GM21737 (cell line): Measurements from ENCODE around the gene SART3.
"Not testable (repeated sequence)": the region's sequence is repeated elsewhere in the genome, so short reads cannot be mapped to it uniquely, and the experiment has no call there.

Experiments used
- ATAC-seq: cut with Tn5 transposase; IDR thresholded peaks from one replicate; pipeline ENCODE4 v1.9.1; 2021; ENCODE audit warnings: mild to moderate bottlenecking, moderate library complexity; ENCODE audit not compliant: unreplicated experiment

Gene SART3

DNA sequence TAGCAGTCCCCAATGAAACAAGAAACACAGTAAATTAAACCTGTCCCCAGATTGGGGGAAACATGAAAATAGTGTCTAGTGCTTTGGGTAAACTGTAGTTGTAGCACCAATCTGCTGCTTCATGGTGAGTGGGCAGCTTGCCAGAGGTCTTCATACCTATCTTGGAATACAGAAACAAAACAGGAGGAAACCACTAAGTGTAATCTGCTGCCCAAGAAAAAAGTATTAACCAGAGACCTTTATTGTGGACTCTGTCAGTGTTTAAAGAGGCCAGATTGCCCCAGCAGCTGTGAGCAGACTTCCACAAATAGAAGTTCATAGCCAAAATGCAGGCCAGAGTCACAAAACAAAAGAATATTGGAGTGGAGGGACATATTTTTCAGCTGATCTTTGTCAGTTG lies 3.8 kb upstream of the SART3 start:
- ATAC-seq, result no peak

- ATAC-seq, result no peak
Observed at GRCh38 chr12:108563804-108564151, 2.8 kb upstream of the SART3 start.

DNA sequence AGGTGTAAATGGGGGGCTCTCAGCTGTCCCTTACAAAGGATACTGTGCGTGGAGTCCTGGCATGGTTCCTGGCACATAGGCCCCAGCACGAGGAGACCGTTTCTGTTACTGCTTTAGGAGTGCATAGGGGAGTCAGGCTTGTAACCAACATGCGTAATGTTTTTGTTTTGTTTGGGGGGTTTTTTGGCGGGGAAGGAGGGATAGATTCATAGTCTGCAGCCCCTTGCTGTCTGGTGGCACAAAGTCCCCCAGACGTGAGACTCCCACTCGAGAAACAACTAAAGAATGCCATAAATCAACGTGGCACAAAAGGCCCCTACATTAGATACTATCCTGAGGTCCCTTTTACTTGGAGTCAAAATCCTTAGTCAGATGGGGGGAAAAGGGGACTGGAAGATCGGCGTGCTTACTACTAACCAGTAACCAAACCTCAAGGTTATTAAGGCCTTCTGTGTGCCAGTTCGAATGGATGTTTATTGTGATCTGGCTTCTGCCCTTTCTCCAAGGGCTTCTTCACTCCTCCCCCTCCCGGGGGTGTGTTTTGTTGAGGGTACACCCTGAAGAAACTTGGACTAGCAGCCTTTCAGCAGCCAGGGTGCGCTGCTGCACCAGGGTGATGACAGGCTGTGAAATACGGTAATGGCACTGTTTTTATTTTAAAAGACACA lies 2.3 kb upstream of the SART3 start:
- ATAC-seq, result peak; percentile 36

GRCh38 chr12:108562348-108563135 lies 1.6 kb upstream of the SART3 start, which contains the start of gene ISCU:
ISCU (plus strand) TSS chr12:108562596; CDS start chr12:108562623, 27 bp downstream.
- ATAC-seq, result peak; percentile 55

DNA sequence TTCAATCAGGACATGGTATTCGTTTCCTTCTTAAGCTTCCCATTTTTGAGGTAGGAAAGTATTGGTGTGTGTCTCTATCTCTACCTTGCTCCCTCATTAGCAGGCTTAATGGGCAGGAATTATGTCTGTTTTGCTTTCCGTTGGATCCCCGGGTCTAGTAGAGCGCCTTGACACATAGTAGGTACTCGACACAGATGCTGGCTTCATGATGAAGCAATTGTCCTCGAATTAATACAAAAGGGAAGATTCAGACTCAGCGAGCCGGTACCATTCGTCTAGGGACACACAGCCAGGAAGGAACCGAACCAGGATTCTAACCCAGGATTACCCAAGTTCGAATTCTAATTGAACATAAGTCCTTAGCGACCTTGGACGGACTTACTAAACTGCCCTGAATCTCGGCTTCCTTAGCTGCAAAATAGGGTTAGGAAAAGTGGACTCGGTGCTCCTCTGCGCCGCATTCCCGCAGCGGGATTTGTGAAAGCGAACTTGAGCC lies 927 bp upstream of the SART3 start:
- ATAC-seq, result no peak

GRCh38 chr12:108560321-108560721 lies 652 bp downstream of the SART3 start:
- ATAC-seq, result no peak

DNA sequence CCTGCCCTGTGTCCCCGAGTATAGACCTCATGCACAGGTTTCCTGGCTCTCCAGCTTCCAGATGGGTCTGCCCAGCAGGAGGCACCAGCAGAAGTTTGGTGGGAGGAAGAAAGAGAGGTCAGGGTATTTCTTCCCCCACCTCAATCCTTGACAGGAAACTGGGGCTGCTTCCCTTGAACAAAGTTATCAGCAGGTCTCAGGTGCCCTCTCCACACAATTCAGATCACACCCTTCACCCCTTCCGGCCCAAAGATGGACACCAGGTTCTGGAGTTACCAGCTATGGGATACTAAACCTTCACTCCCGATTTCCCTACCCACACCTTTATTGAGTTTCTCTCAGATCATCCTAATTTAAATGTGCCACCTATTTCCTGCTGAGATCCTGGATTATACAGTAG lies 1.2 kb downstream of the SART3 start:
- ATAC-seq, result no peak

GRCh38 chr12:108559007-108559655 lies 1.8 kb downstream of the SART3 start:
- no peak for ATAC-seq

DNA sequence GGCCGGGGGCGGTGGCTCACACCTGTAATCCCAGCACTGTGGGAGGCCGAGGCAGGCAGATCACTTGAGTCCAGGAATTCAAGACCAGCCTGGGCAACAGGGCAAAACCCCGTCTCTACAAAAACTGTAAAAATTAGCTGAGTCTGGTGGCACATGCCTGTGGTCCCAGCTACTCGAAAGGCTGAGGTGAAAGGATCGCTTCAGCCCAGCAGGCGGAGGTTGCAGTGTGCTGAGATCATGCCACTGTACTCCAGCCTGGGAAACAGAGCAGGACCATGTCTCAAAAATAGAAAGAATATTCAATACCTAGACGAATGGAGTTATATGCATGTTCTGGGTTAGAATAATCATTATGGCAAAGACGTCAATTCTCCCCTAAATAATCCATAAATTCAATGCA lies 5.6 kb downstream of the SART3 start:
- ATAC-seq, result not testable (repeated sequence)

DNA sequence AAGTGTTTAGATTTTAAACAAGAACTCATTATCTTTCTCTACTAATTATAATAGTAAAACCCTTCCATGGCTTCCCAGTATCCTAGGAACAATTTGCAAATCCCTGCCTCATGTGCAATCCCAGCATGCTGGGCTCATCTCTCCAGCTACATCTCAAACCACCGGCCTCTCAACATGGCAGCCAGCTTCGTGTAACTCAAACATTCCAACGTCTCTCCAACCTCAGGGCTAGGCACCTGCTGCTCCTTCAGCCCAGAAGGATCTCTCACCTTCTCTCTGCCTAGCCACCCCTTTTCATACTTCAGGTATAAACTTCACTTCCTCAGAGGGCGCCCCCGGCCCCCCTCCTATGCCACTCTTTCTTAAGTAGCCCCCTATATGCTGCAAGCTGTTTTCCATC lies 7.2 kb downstream of the SART3 start:
- ATAC-seq, result no peak

- no peak for ATAC-seq
Observed at GRCh38 chr12:108551535-108551934, 9.4 kb downstream of the SART3 start.

DNA sequence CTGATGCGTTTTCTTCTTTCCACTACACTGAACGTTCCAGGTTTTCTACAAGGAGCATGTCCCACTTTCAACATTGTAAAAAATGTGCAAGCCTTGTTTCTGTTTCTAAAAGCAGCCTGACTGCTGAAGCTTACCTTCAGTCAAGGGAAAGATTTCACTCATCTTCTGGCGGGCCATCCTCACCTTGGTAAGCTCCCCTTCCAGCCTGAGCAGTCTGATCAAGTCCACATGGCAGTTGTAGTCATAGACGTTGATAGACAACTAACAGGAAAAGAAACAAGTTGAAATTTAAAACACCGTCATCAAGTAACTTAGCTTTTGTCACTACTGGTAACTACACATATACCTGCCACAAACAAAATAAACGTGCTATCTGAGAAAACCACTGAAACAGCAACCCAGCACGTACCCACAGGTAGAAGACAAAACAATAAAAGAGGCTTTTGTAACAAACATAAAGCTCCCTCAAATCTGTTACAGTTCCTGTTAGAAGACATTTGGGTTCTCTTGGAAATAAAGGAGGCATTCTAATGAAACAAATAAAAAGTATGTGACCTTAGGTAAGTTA lies 11.9 kb downstream of the SART3 start:
- ATAC-seq, result no peak

- no peak for ATAC-seq
Observed at GRCh38 chr12:108547686-108548085, 13.3 kb downstream of the SART3 start.

- ATAC-seq, result no peak
Observed at GRCh38 chr12:108543652-108544051, 17.3 kb downstream of the SART3 start.

- ATAC-seq, result no peak
Observed at GRCh38 chr12:108542320-108542719, 18.7 kb downstream of the SART3 start.

GRCh38 chr12:108538616-108539195 lies 22.3 kb downstream of the SART3 start:
- no peak for ATAC-seq

DNA sequence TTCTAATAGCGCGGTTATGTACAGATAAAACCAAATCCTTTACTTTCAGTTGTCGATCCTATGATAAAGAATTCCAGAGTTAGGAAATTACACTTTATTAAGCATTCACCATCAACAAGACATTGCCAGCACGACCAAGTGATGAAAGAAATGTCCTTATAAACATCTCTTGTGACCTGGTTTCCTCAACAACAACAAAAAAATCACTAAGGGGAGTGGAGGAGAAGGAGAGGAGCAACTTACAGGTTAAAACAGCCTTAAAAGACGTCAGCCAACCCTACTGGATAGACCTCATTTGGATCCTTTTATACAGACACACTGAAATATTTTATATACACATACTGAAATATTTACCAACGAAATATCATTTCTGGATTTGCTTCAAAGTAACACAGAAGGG lies 22.8 kb downstream of the SART3 start:
- ATAC-seq, result no peak

- no peak for ATAC-seq
Observed at GRCh38 chr12:108531929-108532848, 28.8 kb downstream of the SART3 start.

GRCh38 chr12:108530161-108530560 lies 30.8 kb downstream of the SART3 start:
- no peak for ATAC-seq

GRCh38 chr12:108527166-108527496 lies 33.8 kb downstream of the SART3 start:
- ATAC-seq, result no peak
